ENCODE results near the gene AJUBA. TPM values are rescaled to one million over a fixed set of nuclear protein-coding genes. Genes with fewer than 3 reads are reported as not detected.
A peak's percentile ranks its signal among the peaks of the same experiment; 100 is the strongest.
"Not testable (repeated sequence)": the region's sequence is repeated elsewhere in the genome, so short reads cannot be mapped to it uniquely, and the experiment has no call there.

The AJUBA gene
- 27.0 and 27.5 TPM in 2 replicates for total RNA-seq (2014; rRNA removed; shearing (Covaris generic))

DNA sequence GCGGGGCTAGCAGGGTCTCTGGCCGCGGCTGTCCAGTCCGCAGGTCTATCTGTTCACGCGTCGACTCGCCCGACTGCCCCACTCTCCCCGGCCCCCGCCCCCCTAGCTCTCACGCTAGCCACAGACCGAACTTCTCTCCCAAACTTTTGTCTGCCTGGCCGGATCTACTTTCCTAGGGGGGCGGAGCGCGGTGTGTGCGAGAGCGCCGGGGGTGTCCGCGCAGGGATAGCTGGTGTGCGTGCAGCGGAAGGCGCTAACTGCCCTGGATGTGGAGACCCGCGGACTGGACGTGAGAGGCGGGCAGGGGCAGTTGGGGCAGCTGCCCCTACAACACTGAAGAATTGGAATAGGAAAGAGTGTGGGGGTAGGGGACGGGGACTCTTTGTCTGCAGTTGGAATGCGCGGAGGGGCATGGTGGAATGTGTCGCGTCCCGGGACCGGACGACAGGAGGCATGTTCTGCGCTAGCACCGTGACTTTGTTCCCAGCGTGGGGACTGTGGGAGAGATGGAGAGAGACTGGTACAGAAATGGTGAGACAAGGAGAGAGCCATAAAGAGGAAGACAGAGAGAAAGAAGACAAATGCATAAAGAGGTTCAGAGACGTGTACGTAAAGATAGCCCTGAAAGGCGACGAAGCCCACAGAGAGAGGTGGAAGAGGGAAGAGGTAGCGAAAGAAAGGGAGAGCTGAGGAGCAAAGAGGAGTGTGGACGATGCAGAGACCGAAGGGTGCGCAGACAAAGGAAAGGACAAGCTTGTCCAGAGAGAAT, at the start of gene AJUBA:
TSS of gene AJUBA (minus strand) at position 75 of the 769 bp plus-strand sequence. CDS start 285 bp downstream, outside the sequence.
- Histone ChIP-seq H3K4me3 (ENCODE audit: insufficient read depth, low read depth, low read length) (peak within 1 kb of the TSS; percentile 68), H3K36me3 (replicated peaks; ENCODE audit: control insufficient read depth, insufficient read depth, low read length) (peaks cover 1% of the 10 kb centered on the region), H3K27me3 (ENCODE audit: control insufficient read depth, insufficient read depth, low read length) (peaks cover 15% of the 10 kb centered on the region)
- DNase-seq: peak; percentile 96

DNA sequence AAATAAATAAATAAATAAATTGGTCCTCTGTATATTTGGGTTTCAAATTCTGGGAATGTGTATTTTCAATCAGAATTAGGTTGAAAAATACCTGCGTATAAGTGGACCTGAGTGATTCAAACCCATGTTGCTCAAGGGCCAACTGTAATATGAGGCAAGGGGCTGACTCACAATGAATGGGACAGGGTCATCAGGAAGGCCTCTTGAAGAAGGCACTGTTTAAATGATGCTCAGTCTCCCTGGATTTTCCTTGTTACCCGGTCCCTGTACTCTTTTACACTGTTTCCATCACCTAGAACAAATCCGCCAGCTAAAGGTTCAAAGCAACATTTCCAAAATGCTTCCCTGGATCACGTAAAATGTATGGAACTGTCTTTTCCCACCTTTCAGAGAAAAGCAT, 48.6 kb upstream of the AJUBA start:
- Histone ChIP-seq H3K36me3 (replicated peaks; ENCODE audit: control insufficient read depth, insufficient read depth, low read length) (peaks cover 25% of the 10 kb centered on the region), H3K27me3 (ENCODE audit: control insufficient read depth, insufficient read depth, low read length) (no peaks in the 10 kb centered on the region), H3K4me3 (ENCODE audit: insufficient read depth, low read depth, low read length) (no peak overlapping the region)
- no peak for DNase-seq

DNA sequence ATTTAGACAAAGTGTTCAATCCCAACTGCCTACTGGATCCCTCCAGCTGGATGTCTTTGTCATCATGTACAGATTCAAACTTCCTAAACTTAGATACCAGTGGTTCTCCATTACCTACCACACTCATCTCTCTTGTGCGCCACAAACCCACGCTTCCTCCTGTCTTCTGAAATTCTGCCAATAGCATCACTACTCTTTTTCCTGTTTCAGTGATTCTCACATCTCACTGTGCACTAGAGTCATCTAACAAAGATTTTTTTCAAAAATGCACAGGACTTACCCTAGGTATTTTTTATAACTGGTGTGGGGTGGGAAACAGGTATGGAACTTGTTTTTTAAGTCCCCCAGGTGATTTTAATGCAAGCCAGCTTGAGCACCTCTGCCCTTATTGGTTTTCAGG, 46.4 kb upstream of the AJUBA start:
- DNase-seq: no peak
- Histone ChIP-seq H3K36me3 (replicated peaks; ENCODE audit: control insufficient read depth, insufficient read depth, low read length) (peaks cover 29% of the 10 kb centered on the region), H3K27me3 (ENCODE audit: control insufficient read depth, insufficient read depth, low read length) (no peaks in the 10 kb centered on the region)

DNA sequence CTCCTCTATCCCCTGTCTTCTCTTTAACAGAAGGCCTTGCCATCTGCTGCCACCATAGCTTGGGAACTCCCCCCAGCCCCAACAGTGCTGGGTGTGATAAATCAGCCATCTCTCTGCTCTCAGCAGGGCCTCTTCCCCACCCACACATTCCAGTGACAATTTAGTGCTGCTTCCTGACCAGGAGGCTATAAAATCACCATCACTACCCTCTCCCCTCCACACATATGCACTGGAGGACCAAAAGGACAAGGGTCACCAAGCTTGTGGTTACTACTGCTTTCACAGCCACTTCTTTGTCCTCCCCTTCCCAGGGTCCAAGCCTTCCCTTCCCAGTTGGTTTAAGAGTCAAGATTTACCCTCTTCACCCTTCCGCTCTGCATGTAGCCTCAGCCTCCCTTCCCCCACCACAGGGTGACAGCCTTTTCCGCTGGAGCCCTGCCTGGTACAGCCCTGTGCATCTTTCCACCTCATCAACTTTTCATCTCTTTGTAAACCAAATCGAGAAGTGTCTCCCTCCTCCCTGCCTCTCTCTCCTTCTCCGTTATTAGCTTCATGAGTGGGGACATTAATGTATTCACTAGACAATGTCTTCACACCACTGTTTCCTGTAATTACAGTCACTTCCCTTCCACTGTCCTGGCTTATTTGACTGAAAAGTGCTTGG, 42.9 kb upstream of the AJUBA start:
- peaks cover 12% of the 10 kb centered on the region for H3K36me3 ChIP-seq (replicated peaks; ENCODE audit: control insufficient read depth, insufficient read depth, low read length)
- no peaks in the 10 kb centered on the region for H3K27me3 ChIP-seq (ENCODE audit: control insufficient read depth, insufficient read depth, low read length)
- H3K4me3 ChIP-seq (ENCODE audit: insufficient read depth, low read depth, low read length): no peak overlapping the region
- no peak for DNase-seq

More for the DNA sequence above, 46.4 kb upstream of the AJUBA start:
- H3K4me3 ChIP-seq (ENCODE audit: insufficient read depth, low read depth, low read length): no peak overlapping the region

DNA sequence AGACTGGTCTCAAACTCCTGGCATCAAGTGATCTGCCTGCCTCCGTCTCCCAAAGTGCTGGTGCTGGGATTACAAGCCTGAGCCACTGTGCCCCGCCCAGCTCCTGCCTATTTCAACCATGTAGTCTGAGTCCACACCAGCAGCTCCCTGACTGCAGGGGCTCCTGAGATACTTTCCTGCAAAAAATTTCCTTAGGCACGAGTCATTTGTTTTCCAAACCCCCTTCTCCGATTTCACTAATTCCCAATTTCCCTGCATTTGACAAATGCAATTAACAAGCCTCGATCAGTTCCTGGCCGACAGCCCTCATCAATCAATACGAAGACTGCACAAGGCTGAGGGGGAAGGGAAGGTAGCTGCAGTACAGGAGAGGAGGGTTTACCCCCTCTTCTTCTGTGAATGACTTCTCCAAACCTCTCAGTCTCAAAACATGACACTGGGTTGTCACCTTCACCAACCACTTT, 42.3 kb upstream of the AJUBA start:
- Histone ChIP-seq H3K36me3 (replicated peaks; ENCODE audit: control insufficient read depth, insufficient read depth, low read length) (peaks cover 12% of the 10 kb centered on the region), H3K4me3 (ENCODE audit: insufficient read depth, low read depth, low read length) (no peak overlapping the region), H3K27me3 (ENCODE audit: control insufficient read depth, insufficient read depth, low read length) (no peaks in the 10 kb centered on the region)
- DNase-seq: no peak

DNA sequence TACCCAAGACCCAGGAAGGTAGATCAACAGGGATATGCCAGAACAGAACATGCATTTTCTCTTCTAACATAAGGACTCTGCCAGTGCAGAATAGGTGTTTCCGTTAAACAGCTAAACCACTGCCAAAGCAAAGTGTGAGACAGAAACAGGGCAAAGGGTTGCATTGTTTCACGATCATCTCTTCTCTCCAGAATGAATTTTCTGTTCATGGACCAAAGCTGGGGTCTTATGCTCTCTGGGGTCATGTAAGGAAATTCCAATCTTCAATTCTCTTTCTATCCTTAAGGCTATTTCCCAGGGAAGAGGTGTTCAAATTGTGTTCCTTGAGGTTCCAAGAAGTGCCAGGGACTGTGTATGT, 41.4 kb upstream of the AJUBA start:
- DNase-seq: no peak
- peaks cover 8% of the 10 kb centered on the region for H3K36me3 ChIP-seq (replicated peaks; ENCODE audit: control insufficient read depth, insufficient read depth, low read length)

DNA sequence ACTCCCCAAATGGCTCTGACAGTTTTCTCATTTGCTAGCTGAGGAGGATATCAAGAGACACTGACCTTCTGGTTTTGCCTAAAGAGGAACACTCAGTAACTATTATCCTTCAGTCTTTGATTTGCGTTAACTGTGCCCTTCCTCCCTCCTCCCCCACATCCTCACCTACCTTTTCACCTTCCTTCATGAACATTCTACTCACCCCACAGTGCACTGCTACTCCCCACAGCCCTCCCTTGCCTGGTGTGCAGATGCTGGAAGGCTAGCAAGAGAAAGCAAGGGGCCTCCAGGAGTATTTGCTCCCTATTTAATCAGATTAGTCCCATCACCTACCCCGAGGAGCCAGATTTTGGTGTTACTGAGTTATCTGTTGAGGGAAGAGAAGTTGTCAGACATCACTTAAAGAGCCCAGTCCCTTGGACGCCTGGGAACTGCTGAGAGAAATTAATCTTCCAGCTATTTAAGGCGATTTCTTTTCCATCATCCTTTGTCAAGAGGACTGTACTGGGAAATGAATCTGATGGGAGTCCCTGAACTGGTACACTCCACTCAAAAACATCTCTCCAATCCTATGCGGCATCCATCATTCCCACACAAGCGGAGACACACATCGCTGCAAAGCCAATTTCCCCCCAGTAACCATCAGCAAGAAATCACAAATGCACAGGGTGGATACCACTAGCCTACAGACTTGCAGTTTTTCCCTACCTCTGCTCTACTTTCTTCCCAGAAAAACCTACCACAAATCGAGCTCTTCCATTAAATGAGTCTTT, 40.9 kb upstream of the AJUBA start:
- Histone ChIP-seq H3K36me3 (replicated peaks; ENCODE audit: control insufficient read depth, insufficient read depth, low read length) (peaks cover 6% of the 10 kb centered on the region), H3K27me3 (ENCODE audit: control insufficient read depth, insufficient read depth, low read length) (no peaks in the 10 kb centered on the region), H3K4me3 (ENCODE audit: insufficient read depth, low read depth, low read length) (no peak overlapping the region)
- no peak for DNase-seq

More for the DNA sequence above, 41.4 kb upstream of the AJUBA start:
- Histone ChIP-seq H3K27me3 (ENCODE audit: control insufficient read depth, insufficient read depth, low read length) (no peaks in the 10 kb centered on the region), H3K4me3 (ENCODE audit: insufficient read depth, low read depth, low read length) (no peak overlapping the region)

DNA sequence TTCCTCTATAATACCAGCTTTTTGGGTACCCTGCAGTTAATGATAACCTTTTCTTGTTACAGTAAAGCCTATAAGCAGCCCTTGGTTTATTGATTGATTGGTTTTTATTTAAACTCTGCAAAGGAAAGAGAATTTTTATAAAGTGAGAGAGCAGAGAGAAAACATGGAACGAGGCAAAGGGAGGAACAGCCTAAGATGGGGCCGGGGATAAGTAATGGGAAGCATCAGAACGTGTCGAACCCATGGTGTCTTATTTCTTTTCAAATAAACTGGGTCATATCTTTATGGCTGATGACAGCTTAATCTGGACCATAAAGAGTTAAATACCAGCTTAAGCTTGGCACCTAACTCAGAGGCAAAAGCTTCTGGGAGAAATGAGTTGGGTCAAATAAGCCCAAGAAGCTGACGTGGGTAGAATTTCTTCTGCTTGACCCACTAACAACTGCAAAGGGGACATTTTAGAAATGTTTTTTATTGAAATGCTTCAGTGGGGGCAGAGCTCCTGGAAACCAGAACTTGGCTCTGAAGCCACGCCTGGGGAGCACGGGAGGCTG, 39.6 kb upstream of the AJUBA start:
- DNase-seq: no peak
- H3K4me3 ChIP-seq (ENCODE audit: insufficient read depth, low read depth, low read length): no peak overlapping the region
- H3K27me3 ChIP-seq (ENCODE audit: control insufficient read depth, insufficient read depth, low read length): no peaks in the 10 kb centered on the region
- peaks cover 6% of the 10 kb centered on the region for H3K36me3 ChIP-seq (replicated peaks; ENCODE audit: control insufficient read depth, insufficient read depth, low read length)

DNA sequence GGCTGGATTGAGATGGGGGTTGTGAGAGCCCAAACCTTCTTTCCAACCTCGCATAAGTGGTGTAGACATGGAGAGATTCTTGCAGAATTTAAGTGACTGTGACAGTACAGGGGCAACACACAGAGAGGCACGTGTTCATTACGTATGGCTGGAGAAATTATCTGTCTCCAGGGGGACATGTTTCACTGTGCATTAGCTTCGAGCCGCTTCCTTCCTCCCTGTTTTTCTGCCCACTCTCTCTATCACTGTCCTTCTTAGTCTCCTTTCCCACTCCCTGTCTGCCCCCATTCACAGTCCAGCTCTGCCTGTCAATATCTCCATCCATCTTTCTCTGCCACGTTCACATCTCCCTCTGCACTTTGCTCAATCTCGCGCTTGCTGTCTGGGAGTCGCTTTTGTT, 39.1 kb upstream of the AJUBA start:
- no peak overlapping the region for H3K4me3 ChIP-seq (ENCODE audit: insufficient read depth, low read depth, low read length)
- DNase-seq: no peak
- H3K27me3 ChIP-seq (ENCODE audit: control insufficient read depth, insufficient read depth, low read length): no peaks in the 10 kb centered on the region
- peaks cover 6% of the 10 kb centered on the region for H3K36me3 ChIP-seq (replicated peaks; ENCODE audit: control insufficient read depth, insufficient read depth, low read length)

DNA sequence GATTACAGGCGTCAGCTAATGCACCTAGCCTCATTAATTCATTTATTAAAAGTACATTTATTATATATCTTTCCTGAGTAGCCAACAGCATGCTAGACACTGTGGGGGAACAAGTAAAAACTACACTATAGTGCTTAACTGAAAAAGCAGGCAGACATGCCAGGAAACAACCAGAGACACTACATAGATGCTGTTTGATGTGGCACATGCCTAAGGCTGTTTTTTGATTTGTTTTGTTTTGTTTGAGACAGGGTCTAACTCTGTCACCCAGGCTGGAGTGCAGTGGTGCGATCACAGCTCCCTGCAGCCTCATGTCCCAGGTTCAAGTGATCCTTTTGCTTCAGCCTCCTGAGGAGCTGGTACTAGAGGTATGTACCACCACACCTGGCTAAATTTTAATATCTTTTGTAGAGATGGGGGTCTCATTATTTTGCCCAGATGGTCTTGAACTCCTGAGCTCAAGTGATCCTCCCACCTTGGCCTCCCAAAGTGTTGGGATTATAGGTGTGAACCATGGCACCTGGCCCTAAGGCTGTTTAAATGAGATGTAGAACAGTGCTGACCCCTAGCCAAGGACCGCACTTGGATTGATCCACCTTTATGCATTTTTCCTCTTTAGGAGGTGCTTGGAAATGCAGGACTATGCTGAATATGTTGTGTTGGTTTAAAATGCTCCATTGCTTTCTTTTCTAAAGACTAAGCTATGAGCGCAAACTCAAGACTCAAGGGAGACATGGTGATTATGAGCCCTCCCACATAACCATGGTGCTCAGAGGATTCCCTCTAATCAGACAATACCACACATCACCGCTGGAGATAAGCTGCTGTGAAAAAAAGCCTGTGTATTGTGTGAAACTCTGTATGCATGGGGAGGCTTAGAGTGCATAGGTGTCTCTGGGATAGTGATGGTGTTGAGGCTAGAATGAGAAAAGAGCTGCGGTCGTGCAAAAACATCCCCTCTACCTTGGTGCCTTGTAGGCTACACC, 38.1 kb upstream of the AJUBA start:
- DNase-seq: no peak
- Histone ChIP-seq H3K36me3 (replicated peaks; ENCODE audit: control insufficient read depth, insufficient read depth, low read length) (no peaks in the 10 kb centered on the region; the same call in none of the 2 replicates), H3K27me3 (ENCODE audit: control insufficient read depth, insufficient read depth, low read length) (no peaks in the 10 kb centered on the region), H3K4me3 (ENCODE audit: insufficient read depth, low read depth, low read length) (no peak overlapping the region)

DNA sequence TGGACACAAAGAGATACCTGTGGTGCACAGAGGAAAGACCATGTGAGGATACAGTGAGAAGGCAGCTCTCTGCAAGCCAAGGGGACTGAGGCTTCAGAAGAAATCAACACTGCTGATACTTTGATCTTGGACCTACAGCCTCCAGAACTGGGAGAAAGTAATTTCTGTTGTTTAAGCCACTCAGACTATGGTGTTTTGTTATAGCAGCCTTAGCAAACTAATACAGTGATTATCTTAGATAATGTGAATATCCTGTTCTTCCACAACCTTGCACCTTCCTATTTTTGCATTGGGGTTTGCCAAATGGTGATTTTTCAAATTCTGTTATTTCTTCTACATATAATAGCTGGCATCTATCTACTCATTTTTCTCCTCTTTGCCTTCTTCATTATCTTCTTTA, 35.8 kb upstream of the AJUBA start:
- no peak overlapping the region for H3K4me3 ChIP-seq (ENCODE audit: insufficient read depth, low read depth, low read length)
- no peaks in the 10 kb centered on the region for H3K27me3 ChIP-seq (ENCODE audit: control insufficient read depth, insufficient read depth, low read length)
- H3K36me3 ChIP-seq (replicated peaks; ENCODE audit: control insufficient read depth, insufficient read depth, low read length): no peaks in the 10 kb centered on the region; the same call in none of the 2 replicates
- DNase-seq: no peak

DNA sequence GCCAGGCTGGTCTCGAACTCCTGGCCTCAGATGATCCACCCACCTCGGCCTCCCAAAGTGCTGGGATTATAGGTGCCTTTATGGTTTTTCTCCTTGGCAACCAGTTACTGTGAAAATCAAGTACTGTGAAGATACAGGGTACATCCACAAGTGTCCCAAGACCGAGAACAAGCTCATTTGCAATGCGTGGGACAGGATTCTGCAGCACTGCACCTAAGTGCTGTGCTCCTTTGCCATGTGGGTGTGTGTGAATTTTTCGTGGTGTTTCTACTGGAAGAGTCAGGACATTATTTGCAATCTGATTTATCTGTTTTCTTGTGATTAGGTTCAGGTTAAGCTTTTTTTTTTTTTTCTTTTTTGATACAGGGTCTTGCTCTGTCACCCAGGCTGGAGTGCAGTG, 34.7 kb upstream of the AJUBA start:
- Histone ChIP-seq H3K4me3 (ENCODE audit: insufficient read depth, low read depth, low read length) (no peak overlapping the region), H3K36me3 (replicated peaks; ENCODE audit: control insufficient read depth, insufficient read depth, low read length) (no peaks in the 10 kb centered on the region; the same call in 1 of the 2 replicates), H3K27me3 (ENCODE audit: control insufficient read depth, insufficient read depth, low read length) (no peaks in the 10 kb centered on the region)
- no peak for DNase-seq

DNA sequence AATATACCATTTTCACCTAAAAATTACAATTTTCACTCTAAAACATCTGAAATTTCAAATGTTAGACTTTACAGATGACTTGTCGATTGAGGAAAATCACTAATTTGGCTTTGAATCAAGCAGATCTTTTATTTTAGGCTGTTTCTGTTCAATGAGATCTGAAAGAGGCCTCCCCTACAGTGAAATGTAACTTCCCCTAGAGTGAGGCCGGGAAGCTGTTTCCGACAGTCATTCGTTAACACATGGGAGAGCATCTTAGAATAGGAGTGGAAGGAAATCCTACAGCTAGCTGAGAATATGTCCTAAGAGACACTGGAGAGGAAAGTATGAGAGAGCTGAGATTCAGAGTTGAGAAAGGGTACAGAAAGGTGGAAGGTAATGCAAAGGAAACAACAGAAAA, 33.3 kb upstream of the AJUBA start:
- DNase-seq: no peak
- Histone ChIP-seq H3K4me3 (ENCODE audit: insufficient read depth, low read depth, low read length) (no peak overlapping the region), H3K27me3 (ENCODE audit: control insufficient read depth, insufficient read depth, low read length) (no peaks in the 10 kb centered on the region), H3K36me3 (replicated peaks; ENCODE audit: control insufficient read depth, insufficient read depth, low read length) (no peaks in the 10 kb centered on the region; the same call in 1 of the 2 replicates)

DNA sequence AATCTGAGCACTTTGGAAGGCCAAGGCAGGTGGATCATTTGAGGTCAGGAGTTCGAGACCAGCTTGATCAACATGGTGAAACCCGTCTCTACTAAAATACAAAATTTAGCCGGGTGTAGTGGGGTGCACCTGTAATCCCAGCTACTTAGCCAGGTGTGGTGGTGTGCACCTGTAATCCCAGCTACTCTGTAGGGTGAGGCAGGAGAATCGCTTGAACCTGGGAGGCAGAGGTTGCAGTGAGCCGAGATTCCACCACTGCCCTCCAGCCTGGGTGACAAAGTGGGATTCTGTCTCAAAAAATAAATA, 31.4 kb upstream of the AJUBA start:
- H3K27me3 ChIP-seq (ENCODE audit: control insufficient read depth, insufficient read depth, low read length); H3K36me3 ChIP-seq (replicated peaks; ENCODE audit: control insufficient read depth, insufficient read depth, low read length); H3K4me3 ChIP-seq (ENCODE audit: insufficient read depth, low read depth, low read length); DNase-seq: not testable (repeated sequence)

Data from H7 (cell line).